BJ (cell line): Measurements from ENCODE around the gene NLGN1. TPM values are rescaled to one million over a fixed set of nuclear protein-coding genes. Genes with fewer than 3 reads are reported as not detected.
"Not testable (repeated sequence)": the region's sequence is repeated elsewhere in the genome, so short reads cannot be mapped to it uniquely, and the experiment has no call there.

Source experiments
- CTCF ChIA-PET: fragments of 350-600 bp; formaldehyde crosslinking; extraction: SDS; loops from one replicate; lab custom pipeline; 2021; ENCODE audit warnings: antibody characterized with exemption, inconsistent platforms; lab: Yijun Ruan, JAX
- POLR2A ChIA-PET: fragments of 300-600 bp; sonication (Branson Sonifier 250); formaldehyde crosslinking; extraction: SDS; loops from one replicate; lab custom pipeline; 2021; ENCODE audit warnings: antibody characterized with exemption; lab: Charles Lee
- DNase-seq: peaks from one replicate; pipeline ENCODE4 v3.0.0-alpha.2; 2011; ENCODE audit warnings: low read depth
- H3K27me3 ChIP-seq: 2 replicates; pipeline ENCODE4 v1.6.0; 2011; ENCODE audit warnings: low read length; ENCODE audit not compliant: control insufficient read depth, insufficient read depth
- H3K36me3 ChIP-seq: 2 replicates; pipeline ENCODE4 v1.5.1; 2011; ENCODE audit warnings: low read length; ENCODE audit not compliant: control insufficient read depth, insufficient read depth
- H3K4me3 ChIP-seq: 2 replicates; pipeline ENCODE4 v1.5.1; 2011; ENCODE audit warnings: low read depth, mild to moderate bottlenecking, control low read depth, low read length
- polyA plus RNA-seq: library from polyadenylated mRNA; depleted of rRNA; stranded (reverse); fragments of >200 nt; gene quantifications from 2 replicates; pipeline ENCODE4 v1.2.3, GENCODE V29; 2011
- TF ChIP-seq, protein P1 (sequence below): IDR thresholded peaks from 2 replicates; pipeline ENCODE4 v1.5.1; 2011; ENCODE audit warnings: low read depth, mild to moderate bottlenecking, control low read depth, inconsistent platforms, low read length, moderate library complexity; ENCODE audit not compliant: insufficient read depth

NLGN1 gene
- polyA plus RNA-seq, 1 experiment = 15.5 TPM

DNA sequence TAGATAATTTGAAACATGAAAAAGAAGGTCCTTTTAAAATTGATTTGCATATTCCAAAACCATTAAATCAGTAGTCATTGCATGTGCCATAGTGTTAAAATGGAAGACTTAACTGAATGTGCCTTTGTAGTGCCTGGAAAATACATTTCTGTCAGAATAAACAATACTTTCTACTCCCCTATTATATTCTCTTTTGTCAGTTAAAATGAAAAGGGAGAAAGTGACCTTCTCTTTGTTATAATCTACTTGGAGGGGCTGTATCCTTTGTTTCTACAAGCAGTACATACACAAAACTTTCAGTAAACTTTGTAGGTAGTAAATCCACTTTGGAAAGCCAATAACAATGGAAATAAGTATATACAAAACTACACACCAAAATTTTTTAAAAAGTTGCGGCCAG lies 189.5 kb downstream of the NLGN1 start:
- Histone ChIP-seq H3K36me3 (no peaks in the 10 kb centered on the region), H3K4me3 (no peak overlapping the region), H3K27me3 (no peaks in the 10 kb centered on the region)
- POLR2A ChIA-PET = no interaction called here
- CTCF ChIA-PET = no interaction called here
- DNase-seq = no peak
- TF ChIP-seq, protein P1, sequence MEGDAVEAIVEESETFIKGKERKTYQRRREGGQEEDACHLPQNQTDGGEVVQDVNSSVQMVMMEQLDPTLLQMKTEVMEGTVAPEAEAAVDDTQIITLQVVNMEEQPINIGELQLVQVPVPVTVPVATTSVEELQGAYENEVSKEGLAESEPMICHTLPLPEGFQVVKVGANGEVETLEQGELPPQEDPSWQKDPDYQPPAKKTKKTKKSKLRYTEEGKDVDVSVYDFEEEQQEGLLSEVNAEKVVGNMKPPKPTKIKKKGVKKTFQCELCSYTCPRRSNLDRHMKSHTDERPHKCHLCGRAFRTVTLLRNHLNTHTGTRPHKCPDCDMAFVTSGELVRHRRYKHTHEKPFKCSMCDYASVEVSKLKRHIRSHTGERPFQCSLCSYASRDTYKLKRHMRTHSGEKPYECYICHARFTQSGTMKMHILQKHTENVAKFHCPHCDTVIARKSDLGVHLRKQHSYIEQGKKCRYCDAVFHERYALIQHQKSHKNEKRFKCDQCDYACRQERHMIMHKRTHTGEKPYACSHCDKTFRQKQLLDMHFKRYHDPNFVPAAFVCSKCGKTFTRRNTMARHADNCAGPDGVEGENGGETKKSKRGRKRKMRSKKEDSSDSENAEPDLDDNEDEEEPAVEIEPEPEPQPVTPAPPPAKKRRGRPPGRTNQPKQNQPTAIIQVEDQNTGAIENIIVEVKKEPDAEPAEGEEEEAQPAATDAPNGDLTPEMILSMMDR = no peak

DNA sequence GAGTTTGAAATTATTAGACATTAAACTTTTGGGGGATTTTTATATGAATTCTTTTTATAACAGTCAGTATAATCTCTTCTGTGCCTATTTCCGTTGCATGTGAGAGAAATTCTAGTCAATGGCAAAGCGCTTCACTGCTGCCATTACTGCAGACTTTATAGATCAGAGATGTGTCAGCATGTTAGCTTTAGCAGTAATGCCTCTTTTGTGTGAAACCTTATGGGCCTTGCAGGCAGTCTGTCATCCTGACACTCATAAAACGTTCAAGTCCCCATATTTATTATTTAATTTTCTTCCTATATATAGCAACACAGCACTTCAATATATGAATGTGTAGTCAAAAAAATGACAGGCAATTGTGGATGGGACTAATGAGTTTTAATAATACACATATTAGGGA lies 191.0 kb downstream of the NLGN1 start:
- CTCF ChIA-PET = interaction anchor here (0.7 kb wide), 1 partner anchor 410 kb away, joined by 3 read pairs; no protein-coding TSS in a partner anchor
- no peak for DNase-seq
- TF ChIP-seq, protein P1 = no peak
- POLR2A ChIA-PET = no interaction called here
- Histone ChIP-seq H3K27me3 (no peaks in the 10 kb centered on the region), H3K36me3 (no peaks in the 10 kb centered on the region), H3K4me3 (no peak overlapping the region)

DNA sequence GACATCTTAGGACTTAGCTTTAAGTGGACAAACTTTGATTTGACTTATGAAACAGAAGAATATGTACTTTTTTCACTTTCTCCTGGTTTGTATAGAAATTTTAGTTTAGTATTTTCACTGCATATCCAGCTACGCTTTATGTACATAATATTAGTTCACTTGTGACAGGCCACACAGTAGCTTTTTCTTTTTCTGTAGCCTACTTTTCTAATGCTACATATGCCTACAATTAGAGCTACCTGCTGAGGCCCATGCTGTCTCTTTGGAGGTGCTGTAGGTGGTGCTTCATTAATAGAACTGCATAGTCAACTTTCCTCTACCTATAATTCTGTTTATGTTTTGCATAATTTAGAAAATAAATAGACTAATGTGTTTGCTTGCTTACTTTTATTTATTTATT lies 191.6 kb downstream of the NLGN1 start:
- H3K4me3 ChIP-seq = no peak overlapping the region
- H3K36me3 ChIP-seq = no peaks in the 10 kb centered on the region
- ChIA-PET CTCF (interaction anchor here (0.5 kb wide), 1 partner anchor 503 kb away, joined by 3 read pairs; no protein-coding TSS in a partner anchor), POLR2A (no interaction called here)
- no peak for DNase-seq
- no peaks in the 10 kb centered on the region for H3K27me3 ChIP-seq
- TF ChIP-seq, protein P1 = no peak

DNA sequence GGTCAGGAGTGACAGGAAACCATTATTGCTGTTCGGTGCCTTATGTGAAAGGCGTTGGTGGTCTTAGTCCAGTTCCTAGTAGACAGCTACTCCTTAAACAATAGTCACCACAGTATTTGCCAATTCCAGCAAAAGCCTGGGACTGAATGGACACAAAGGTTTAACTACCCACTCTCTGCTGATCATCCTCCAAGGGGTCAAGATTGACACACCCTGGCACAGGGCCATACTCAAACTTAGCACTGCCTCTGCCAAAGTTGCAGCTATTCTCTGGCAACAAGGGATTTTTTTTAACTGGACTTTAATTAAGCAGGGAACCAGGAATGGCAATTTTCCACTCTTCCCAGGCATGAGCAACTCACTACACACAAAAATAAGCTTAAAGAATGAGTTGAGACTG lies 193.9 kb downstream of the NLGN1 start:
- H3K27me3 ChIP-seq = no peaks in the 10 kb centered on the region
- no peak for DNase-seq
- no peak overlapping the region for H3K4me3 ChIP-seq
- TF ChIP-seq, protein P1 = no peak
- ChIA-PET POLR2A (no interaction called here), CTCF (no interaction called here)
- no peaks in the 10 kb centered on the region for H3K36me3 ChIP-seq

DNA sequence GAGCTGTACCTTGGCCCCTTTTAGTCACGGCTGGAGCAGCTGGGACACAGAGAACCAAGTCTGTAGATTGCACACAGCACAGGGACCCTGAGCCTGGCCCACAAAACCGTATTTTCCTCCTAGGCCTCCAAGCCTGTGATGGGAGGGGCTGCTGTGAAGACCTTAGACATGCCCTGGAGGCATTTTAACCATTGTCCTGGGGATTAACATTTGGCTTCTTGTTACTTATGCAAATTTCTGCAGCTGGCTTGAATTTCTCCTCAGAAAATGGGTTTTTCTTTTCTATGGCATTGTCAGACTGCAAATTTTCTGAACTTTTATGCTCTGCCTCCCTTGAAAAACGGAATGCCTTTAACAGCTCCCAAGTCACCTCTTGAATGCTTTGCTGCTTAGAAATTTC lies 197.3 kb downstream of the NLGN1 start:
- H3K27me3 ChIP-seq, DNase-seq: not testable (repeated sequence)

DNA sequence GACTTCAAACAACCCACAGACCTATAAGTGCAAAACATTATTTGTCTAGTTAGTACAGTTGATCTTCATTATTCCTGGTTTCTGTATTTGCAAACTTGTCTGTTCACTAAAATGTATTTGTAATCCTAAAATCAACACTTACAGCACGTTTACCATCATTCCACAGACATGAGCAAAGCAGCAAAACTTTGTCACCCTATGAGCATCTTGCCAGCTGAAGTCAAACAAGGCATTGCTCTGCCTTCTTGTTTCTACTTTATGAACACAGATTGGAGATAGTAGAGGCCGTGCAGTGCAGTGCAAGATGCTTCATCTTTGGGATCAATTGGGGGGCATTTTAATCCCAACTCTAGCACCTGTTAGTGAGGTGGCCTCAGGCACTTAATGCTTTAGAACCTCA lies 202.1 kb downstream of the NLGN1 start:
- TF ChIP-seq, protein P1 = no peak
- CTCF ChIA-PET = interaction anchor here (0.6 to 1.0 kb wide), 3 partner anchors 14 to 195 kb away, joined by 3 read pairs; no protein-coding TSS in a partner anchor
- no peaks in the 10 kb centered on the region for H3K36me3 ChIP-seq
- no peaks in the 10 kb centered on the region for H3K27me3 ChIP-seq
- POLR2A ChIA-PET = no interaction called here
- DNase-seq = peak; percentile 65
- H3K4me3 ChIP-seq = no peak overlapping the region

More for the DNA sequence above, 197.3 kb downstream of the NLGN1 start:
- H3K4me3 ChIP-seq, CTCF ChIA-PET, POLR2A ChIA-PET, H3K36me3 ChIP-seq: not testable (repeated sequence)
